Endothelial cell of coronary artery (primary cell): Measurements from ENCODE around the gene OR11H12. TPM values are rescaled to one million over a fixed set of nuclear protein-coding genes. Genes with fewer than 3 reads are reported as not detected.

Experiments used
- total RNA-seq: library from RNA; depleted of rRNA; stranded (reverse); fragments of >200 nt; gene quantifications from 2 replicates; pipeline ENCODE4 v1.2.3, GENCODE V29; 2014

The OR11H12 gene
- not detected in 2 replicates for total RNA-seq

GRCh38 chr14:18600817-18601216 is at the start of gene OR11H12:
Gene OR11H12 (plus strand): TSS chr14:18601117. CDS start chr14:18601117, 0 bp downstream.

